Dermis microvascular lymphatic vessel endothelial cell (primary cell): ENCODE data around the gene C19orf73. TPM values are rescaled to one million over a fixed set of nuclear protein-coding genes. Genes with fewer than 3 reads are reported as not detected.
"Not testable (repeated sequence)": the region's sequence is repeated elsewhere in the genome, so short reads cannot be mapped to it uniquely, and the experiment has no call there.

Source experiments
- DNase-seq, 2 donors: peaks; one replicate each; pipeline versions ENCODE4 v3.0.0 to v3.0.0-alpha.2; 2010; ENCODE audit warnings: low read depth in 2 of 2
- total RNA-seq: library from RNA; depleted of rRNA; stranded (reverse); fragments of >200 nt; gene quantifications from 2 replicates; pipeline ENCODE4 v1.2.1, GENCODE V29; 2014

The C19orf73 gene
- total RNA-seq, 1 donor from 2014 or later: 0.13 TPM

DNA sequence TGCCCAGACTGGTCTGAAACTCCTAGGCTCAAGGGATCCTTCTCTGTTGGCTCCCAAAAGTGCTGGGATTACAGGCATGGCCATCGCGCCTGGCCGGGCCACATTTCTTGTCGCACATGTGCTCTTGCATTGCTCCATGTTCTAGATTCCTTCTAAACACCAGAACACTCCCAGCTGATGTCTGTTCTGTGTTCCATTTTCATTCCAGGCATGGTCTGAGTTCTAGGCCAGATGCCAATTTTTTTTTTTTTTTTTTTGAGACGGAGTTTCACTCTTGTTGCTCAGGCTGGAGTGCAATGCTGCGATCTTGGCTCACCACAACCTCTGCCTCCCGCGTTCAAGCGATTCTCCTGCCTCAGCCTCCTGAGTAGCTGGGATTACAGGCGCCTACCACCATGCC lies 2.9 kb upstream of the C19orf73 start:
- not testable (repeated sequence) for DNase-seq

DNA sequence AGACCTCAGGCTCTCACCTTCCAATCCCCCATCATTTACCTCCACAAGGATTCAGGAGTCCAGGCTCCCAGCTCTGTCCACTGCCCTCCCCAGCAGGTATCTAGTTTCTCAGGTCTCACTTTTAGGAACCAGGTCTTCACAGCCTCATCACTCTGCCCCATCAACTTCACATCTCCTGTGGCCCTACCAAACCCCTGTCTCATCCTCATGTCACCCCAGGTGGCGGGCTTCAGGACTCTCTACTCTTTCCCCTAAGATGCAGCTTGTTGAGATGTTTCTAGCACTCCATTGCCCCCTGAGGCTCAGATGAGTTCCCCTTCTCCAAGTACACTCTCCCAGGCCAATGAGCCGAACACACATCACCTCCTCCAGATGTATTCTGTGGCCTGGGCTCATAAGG lies 1.9 kb upstream of the C19orf73 start:
- DNase-seq: no peak

DNA sequence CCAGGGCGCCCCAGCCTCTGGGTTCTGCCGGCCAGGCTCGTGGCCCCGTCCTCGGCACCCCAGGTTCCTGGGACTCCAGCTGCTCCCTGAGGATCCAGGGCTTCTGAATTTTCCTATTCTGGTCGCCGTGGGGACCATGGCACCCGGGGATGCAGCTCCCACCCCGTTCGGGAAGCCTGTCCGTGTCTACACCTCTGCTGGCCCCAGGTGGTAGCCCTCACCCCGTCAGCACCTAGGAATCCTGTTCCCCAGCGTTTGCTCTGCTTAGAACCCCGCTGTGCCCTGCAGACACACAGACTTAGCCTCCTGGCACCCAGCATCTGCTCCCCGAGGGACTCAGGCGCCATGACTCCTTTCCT lies 1.4 kb upstream of the C19orf73 start:
- DNase-seq: no peak

DNA sequence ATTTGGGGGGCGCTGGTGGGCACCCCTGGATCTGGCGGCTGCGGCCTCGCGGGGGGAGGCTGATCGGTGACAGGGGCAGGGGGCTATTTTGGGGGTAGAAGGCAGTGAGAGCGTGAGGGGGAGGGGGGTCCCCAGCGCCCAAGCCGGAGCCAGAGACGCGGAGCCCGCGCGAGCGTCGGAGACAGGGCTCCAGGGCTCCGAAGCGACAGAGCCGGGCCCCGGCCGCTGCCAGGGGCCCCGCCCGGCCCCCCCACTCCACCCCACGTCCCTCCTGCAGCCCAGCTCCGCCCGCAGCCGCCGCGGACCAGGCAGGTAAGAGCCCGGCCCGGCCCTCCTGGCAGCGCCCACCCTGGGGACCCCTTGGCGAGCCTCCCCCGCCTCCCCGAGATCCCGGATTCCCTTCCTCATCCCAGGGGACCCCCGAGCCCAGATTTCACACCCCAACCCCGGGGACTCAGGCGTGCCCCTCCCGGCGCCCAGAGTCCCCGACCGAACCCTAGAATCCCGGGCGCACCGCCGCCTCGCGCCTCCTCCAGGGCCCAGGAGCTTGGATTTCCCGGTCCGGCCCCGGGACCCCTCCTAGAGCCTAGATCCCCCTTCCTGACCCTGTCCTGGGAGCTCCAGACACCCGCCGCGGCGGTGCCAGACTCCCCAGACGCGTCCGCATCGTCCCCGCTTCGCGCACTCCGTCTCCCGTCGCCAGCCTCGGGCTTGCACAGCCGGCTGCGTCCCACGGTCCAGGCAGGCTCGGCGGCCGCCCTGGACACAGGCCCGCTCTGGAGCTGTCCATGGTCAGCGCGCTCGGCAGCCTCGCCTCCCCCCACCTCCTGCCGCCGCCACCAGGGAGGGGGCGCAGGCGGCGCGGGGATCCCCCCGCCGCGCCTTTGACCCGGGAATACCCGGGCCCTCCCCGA lies 725 bp upstream of the C19orf73 start, which contains the start of gene PPFIA3:
PPFIA3 (plus strand) TSS at position 134 of the 914 bp plus-strand sequence. CDS start 8,330 bp downstream, outside the sequence.
- DNase-seq: peak; percentile 33 to 72

DNA sequence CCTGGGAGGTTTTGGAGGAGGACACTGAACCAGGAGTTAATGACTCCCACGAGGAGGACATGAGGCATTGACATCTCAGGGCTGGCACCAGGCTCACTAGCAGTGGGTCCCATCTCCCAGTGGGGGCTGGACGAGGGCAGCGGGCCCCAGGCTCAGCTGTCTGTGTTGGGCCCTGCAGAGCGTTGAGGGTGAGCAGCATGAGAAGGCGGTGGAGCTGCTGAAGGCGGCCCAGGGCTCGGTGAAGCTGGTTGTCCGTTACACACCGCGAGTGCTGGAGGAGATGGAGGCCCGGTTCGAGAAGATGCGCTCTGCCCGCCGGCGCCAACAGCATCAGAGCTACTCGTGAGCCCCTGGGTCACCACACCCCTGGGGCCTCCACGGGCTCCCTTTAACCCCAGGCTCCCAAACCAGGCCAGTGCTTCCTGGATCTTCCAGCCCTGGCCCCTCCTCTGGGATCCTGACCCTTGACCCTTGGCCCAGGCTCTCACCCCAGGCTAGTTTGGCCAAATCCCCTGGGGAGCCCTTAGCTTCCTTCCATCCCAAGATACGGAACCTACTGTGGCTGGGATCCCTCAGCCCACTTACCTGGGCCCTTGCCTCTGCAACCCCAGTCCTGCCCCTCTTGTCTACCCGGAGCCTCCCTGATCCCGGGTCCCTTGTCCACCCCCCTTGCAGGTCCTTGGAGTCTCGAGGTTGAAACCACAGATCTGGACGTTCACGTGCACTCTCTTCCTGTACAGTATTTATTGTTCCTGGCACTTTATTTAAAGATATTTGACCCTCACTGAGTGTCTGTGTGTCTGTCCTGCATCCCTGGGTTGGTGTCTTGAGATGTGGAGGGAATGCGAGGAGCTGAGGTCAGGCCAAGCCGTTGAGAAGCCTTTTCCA lies 1.0 kb downstream of the C19orf73 start:
- DNase-seq: no peak

GRCh38 chr19:49116544-49116943 lies 2.4 kb downstream of the C19orf73 start:
- no peak for DNase-seq

DNA sequence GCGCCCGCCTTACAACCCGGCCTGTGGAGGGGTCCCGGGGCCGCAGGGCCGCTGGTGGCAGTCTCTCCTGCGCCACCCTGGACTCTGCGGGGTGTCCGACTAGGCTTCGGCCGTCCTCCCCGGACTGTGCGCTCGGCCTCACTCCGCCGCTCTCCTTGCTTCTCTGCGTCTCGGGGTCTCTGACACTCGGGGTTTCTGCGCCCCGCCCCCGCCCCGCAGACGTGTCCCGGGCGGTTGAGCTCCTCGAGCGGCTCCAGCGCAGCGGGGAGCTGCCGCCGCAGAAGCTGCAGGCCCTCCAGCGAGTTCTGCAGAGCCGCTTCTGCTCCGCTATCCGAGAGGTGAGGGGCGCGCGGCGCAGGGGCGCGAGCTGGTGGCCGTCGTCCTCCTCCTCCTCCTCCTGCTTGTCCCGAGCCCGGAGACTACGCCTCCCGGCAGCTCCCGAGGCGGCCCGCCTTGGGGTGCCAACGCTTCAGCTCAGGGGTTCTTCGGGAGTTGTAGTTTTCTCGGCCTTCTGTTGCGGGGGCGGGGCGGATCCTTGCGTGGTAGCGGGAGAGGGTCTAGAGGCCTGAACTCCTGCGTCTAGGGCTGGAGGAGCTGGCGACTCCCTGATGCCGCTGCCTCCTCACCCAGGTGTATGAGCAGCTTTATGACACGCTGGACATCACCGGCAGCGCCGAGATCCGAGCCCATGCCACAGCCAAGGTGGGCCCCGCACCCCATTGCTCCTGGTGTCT lies 4.1 kb downstream of the C19orf73 start:
- DNase-seq: peak in 1 of 2 donors; percentile 33

GRCh38 chr19:49113762-49114629 lies 4.9 kb downstream of the C19orf73 start, which contains the start of gene LIN7B:
Gene LIN7B, plus strand, starts transcription at chr19:49114370. Its CDS starts 35 bp downstream, at chr19:49114405.
- peak; percentile 28 to 75 for DNase-seq

DNA sequence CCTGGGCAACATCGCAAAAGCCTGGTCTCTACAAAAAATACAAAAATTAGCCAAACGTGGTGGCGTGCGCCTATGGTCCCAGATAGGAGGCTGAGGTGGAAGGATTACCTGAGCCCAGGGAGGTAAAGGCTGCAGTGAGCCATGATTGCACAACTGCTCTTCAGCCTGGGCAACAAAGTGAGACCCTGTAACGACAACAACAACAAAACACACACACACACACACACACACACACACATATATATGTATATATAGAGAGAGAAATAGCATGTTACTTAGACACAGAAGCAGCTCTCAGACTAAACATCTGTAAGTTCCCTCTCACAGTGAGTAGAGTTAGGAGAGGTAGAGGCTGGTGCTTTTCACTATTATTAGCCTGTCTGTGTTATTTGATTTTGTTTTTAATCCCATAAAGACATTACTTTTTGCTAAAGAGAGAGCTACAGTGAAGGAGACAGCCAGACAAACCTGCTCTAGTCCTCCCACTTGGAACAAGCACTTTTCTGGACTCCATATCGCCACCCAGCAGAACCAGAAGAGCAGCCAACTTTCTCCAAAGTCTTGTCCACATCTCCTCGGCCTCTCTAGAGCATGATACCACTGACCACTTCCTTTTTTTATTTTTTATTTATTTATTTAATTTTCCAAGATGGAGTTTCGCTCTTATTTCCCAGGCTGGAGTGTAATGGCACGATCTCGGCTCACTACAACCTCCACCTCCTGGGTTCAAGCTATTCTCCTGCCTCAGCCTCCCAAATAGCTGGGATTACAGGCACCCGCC lies 7.5 kb downstream of the C19orf73 start:
- no peak for DNase-seq

GRCh38 chr19:49110567-49110966 lies 8.4 kb downstream of the C19orf73 start:
- no peak for DNase-seq

DNA sequence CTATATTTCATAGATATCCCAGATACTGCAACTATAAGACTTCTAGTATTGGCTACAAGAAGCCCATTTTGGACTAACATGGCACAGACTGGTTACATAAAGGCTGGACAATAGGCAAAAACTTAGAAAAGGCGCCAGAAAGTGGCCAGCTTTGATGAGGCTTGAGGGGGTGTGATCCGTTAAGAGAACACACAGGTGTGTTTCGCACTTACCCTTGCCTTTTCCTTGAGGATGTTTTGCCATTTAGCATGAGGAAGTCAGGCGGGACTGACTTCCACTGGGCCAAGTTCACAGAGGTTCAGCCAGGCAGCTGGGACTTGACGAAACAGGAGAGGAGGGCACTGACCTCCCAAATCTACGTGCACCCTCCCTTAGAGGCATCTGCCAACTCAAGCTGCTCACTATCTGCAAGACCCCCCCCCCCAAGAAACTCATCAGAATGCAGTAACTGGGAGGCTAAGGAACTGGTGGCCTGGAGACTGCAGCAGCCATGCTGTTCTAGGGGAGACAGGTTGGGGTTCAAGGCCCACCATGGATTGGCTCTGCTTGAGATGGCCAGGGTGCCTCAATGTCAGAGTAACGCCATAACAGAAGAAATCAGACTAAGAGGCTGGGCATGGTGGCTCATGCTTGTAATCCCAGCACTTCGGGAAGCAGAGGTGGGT lies 9.2 kb downstream of the C19orf73 start:
- no peak for DNase-seq

- DNase-seq: no peak
Observed at GRCh38 chr19:49109051-49109450, 9.9 kb downstream of the C19orf73 start.

DNA sequence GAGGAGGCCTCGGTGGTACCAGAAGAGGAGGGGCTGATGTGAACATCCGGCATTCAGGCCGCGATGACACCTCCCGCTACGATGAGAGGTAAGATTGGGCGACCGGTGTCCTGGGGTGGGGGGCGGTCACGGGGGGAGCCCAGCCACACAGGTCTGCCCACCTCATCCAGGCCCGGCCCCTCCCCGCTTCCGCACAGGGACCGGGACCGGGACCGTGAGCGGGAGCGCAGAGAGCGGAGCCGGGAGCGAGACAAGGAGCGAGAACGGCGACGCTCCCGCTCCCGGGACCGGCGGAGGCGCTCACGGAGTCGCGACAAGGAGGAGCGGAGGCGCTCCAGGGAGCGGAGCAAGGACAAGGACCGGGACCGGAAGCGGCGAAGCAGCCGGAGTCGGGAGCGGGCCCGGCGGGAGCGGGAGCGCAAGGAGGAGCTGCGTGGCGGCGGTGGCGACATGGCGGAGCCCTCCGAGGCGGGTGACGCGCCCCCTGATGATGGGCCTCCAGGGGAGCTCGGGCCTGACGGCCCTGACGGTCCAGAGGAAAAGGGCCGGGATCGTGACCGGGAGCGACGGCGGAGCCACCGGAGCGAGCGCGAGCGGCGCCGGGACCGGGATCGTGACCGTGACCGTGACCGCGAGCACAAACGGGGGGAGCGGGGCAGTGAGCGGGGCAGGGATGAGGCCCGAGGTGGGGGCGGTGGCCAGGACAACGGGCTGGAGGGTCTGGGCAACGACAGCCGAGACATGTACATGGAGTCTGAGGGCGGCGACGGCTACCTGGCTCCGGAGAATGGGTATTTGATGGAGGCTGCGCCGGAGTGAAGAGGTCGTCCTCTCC lies 11.1 kb downstream of the C19orf73 start:
- DNase-seq: no peak

- peak; percentile 51 to 60 for DNase-seq
Observed at GRCh38 chr19:49106648-49107135, 12.3 kb downstream of the C19orf73 start.

GRCh38 chr19:49104229-49104864 lies 14.6 kb downstream of the C19orf73 start:
- DNase-seq: no peak

- DNase-seq: no peak
Observed at GRCh38 chr19:49103331-49104085, 15.4 kb downstream of the C19orf73 start.

GRCh38 chr19:49102303-49102702 lies 16.6 kb downstream of the C19orf73 start:
- no peak for DNase-seq
